Activated CD4-positive, alpha-beta T cell treated with anti-CD3 and anti-CD28 coated beads, Interleukin-2, amount 50 U/mL, for 16 hours (primary cell): ENCODE measurements around the gene LRRC37A2.
"Not testable (repeated sequence)": the region's sequence is repeated elsewhere in the genome, so short reads cannot be mapped to it uniquely, and the experiment has no call there.

Experiments
- DNase-seq: peaks from one replicate; pipeline ENCODE4 v3.0.0-alpha.2; 2020

Gene LRRC37A2

GRCh38 chr17:46512168-46512567 lies at the start of gene LRRC37A2:
Gene LRRC37A2, plus strand, starts transcription at chr17:46512468. Its CDS starts 245 bp downstream, at chr17:46512713.
- not testable (repeated sequence) for DNase-seq

- not testable (repeated sequence) for DNase-seq
Measured at GRCh38 chr17:46467618-46468017, 44.6 kb upstream of the LRRC37A2 start.

- DNase-seq: not testable (repeated sequence)
Measured at GRCh38 chr17:46474489-46474888, 37.8 kb upstream of the LRRC37A2 start.

GRCh38 chr17:46475583-46475982 lies 36.7 kb upstream of the LRRC37A2 start:
- not testable (repeated sequence) for DNase-seq

GRCh38 chr17:46478823-46479222 lies 33.4 kb upstream of the LRRC37A2 start:
- DNase-seq: not testable (repeated sequence)

- DNase-seq: not testable (repeated sequence)
Measured at GRCh38 chr17:46481310-46481709, 31.0 kb upstream of the LRRC37A2 start.

GRCh38 chr17:46492021-46492420 lies 20.2 kb upstream of the LRRC37A2 start:
- not testable (repeated sequence) for DNase-seq

- DNase-seq: not testable (repeated sequence)
Measured at GRCh38 chr17:46499437-46500139, 12.7 kb upstream of the LRRC37A2 start.

GRCh38 chr17:46505896-46506295 lies 6.4 kb upstream of the LRRC37A2 start:
- DNase-seq: not testable (repeated sequence)

- DNase-seq: not testable (repeated sequence)
Measured at GRCh38 chr17:46534716-46535115, 22.4 kb downstream of the LRRC37A2 start.

GRCh38 chr17:46548607-46549006 lies 36.3 kb downstream of the LRRC37A2 start:
- DNase-seq: not testable (repeated sequence)

GRCh38 chr17:46559155-46559554 lies 46.9 kb downstream of the LRRC37A2 start:
- not testable (repeated sequence) for DNase-seq

GRCh38 chr17:46560048-46560447 lies 47.8 kb downstream of the LRRC37A2 start:
- DNase-seq: not testable (repeated sequence)

- not testable (repeated sequence) for DNase-seq
Measured at GRCh38 chr17:46566284-46566683, 54.0 kb downstream of the LRRC37A2 start.

GRCh38 chr17:46566980-46567379 lies 54.7 kb downstream of the LRRC37A2 start:
- not testable (repeated sequence) for DNase-seq

- not testable (repeated sequence) for DNase-seq
Measured at GRCh38 chr17:46571796-46572195, 59.5 kb downstream of the LRRC37A2 start.

GRCh38 chr17:46579083-46580075 lies 67.1 kb downstream of the LRRC37A2 start, which contains the start of gene ARL17A:
Gene ARL17A, minus strand, starts transcription at chr17:46579691. Its CDS starts 3,369 bp downstream, at chr17:46576322.
- DNase-seq: peak; percentile 89

GRCh38 chr17:46580082-46580481 lies 67.8 kb downstream of the LRRC37A2 start:
- not testable (repeated sequence) for DNase-seq

- not testable (repeated sequence) for DNase-seq
Measured at GRCh38 chr17:46585444-46585843, 73.2 kb downstream of the LRRC37A2 start.

GRCh38 chr17:46590157-46591146 lies 78.2 kb downstream of the LRRC37A2 start, which contains the start of gene NSF:
Gene NSF, plus strand, starts transcription at chr17:46590669. Its CDS starts 107 bp downstream, at chr17:46590776.
- not testable (repeated sequence) for DNase-seq

GRCh38 chr17:46591332-46591731 lies 79.1 kb downstream of the LRRC37A2 start:
- not testable (repeated sequence) for DNase-seq
